Measurements from ENCODE around the gene MIB1.
"Not testable (repeated sequence)": the region's sequence is repeated elsewhere in the genome, so short reads cannot be mapped to it uniquely, and the experiment has no call there.

DNA sequence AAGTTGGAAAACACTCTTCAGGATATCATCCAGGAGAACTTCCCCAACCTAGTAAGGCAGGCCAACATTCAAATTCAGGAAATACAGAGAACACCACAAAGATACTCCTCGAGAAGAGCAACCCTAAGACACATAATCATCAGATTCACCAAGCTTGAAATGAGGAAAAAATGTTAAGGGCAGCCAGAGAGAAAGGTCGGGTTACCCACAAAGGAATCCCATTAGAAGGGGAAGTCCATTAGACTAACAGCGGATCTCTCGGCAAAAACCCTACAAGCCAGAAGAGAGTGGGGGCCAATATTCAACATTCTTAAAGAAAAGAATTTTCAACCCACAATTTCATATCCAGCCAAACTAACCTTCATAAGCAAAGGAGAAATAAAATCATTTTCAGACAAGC, 3.7 kb upstream of the MIB1 start:
- TF ChIP-seq, protein P1, sequence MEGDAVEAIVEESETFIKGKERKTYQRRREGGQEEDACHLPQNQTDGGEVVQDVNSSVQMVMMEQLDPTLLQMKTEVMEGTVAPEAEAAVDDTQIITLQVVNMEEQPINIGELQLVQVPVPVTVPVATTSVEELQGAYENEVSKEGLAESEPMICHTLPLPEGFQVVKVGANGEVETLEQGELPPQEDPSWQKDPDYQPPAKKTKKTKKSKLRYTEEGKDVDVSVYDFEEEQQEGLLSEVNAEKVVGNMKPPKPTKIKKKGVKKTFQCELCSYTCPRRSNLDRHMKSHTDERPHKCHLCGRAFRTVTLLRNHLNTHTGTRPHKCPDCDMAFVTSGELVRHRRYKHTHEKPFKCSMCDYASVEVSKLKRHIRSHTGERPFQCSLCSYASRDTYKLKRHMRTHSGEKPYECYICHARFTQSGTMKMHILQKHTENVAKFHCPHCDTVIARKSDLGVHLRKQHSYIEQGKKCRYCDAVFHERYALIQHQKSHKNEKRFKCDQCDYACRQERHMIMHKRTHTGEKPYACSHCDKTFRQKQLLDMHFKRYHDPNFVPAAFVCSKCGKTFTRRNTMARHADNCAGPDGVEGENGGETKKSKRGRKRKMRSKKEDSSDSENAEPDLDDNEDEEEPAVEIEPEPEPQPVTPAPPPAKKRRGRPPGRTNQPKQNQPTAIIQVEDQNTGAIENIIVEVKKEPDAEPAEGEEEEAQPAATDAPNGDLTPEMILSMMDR (IDR thresholded peaks at IDR 0.05) = not testable (repeated sequence)
- not testable (repeated sequence) for TF ChIP-seq POLR2A (IDR thresholded peaks at IDR 0.05)

All from body of pancreas (tissue), 4 donors.